Testis (tissue), 2 donors: Measurements from ENCODE around the gene NOC2L.

ENCODE experiments used
- CTCF ChIP-seq, 3 experiments: fragments of 450-650 bp in 2 of 3; fragments of 200-600 bp in 1 of 3; sonication (generic) in 1 of 3; IDR thresholded peaks; one replicate each; pipeline ENCODE4 v1.5.1; 2016 to 2019; ENCODE audit warnings: antibody characterized with exemption in 3 of 3, mild to moderate bottlenecking in 2 of 3, moderate library complexity in 1 of 3
- POLR2A ChIP-seq: fragments of 450-650 bp; IDR thresholded peaks from one replicate; pipeline ENCODE4 v1.6.1; 2017; ENCODE audit warnings: antibody characterized with exemption, mild to moderate bottlenecking, moderate library complexity

- TF ChIP-seq POLR2A (no peak), CTCF (IDR thresholded peaks at IDR 0.05) (no peak)
Measured at GRCh38 chr1:966135-966703, 7.2 kb upstream of the NOC2L start, which contains the start of gene PLEKHN1.
